Fibroblast of the aortic adventitia (primary cell): Measurements from ENCODE around the gene CAPZA2. TPM values are rescaled to one million over a fixed set of nuclear protein-coding genes. Genes with fewer than 3 reads are reported as not detected.

Experiments
- DNase-seq: peaks from one replicate; pipeline ENCODE4 v3.0.0-alpha.2; 2010; ENCODE audit warnings: low read depth
- H3K4me3 ChIP-seq: 2 replicates; pipeline ENCODE4 v1.5.1; 2011; ENCODE audit warnings: low read depth, mild to moderate bottlenecking, control low read depth, low read length, moderate library complexity
- CTCF ChIP-seq: IDR thresholded peaks from 2 replicates; pipeline ENCODE4 v1.5.1; 2011; ENCODE audit warnings: mild to moderate bottlenecking, low read length, control low read depth, inconsistent platforms; ENCODE audit not compliant: insufficient read depth
- total RNA-seq: library from RNA; depleted of rRNA; stranded (reverse); fragments of >200 nt; gene quantifications from 2 replicates; pipeline ENCODE4 v1.2.3, GENCODE V29; 2012; ENCODE audit warnings: low replicate concordance

Gene CAPZA2
- total RNA-seq, 1 donor = 174 TPM

- no peak overlapping the region for H3K4me3 ChIP-seq
- no peak for TF ChIP-seq CTCF
- DNase-seq = peak; percentile 20
These were observed 78.4 kb downstream of the CAPZA2 start for GRCh38 chr7:116940689-116941370.

- no peak for DNase-seq
- no peak for TF ChIP-seq CTCF
- no peak overlapping the region for H3K4me3 ChIP-seq
These were observed 80.1 kb downstream of the CAPZA2 start for GRCh38 chr7:116942504-116942903.

GRCh38 chr7:116948934-116949333, 86.5 kb downstream of the CAPZA2 start:
- TF ChIP-seq CTCF = no peak
- no peak for DNase-seq
- no peak overlapping the region for H3K4me3 ChIP-seq

- no peak for TF ChIP-seq CTCF
- DNase-seq = no peak
- H3K4me3 ChIP-seq = no peak overlapping the region
These were observed 87.8 kb downstream of the CAPZA2 start for GRCh38 chr7:116949941-116950801.

GRCh38 chr7:116950889-116951351, 88.5 kb downstream of the CAPZA2 start:
- no peak for DNase-seq
- no peak for TF ChIP-seq CTCF
- no peak overlapping the region for H3K4me3 ChIP-seq

GRCh38 chr7:116951366-116952292, 89.2 kb downstream of the CAPZA2 start:
- no peak for TF ChIP-seq CTCF
- DNase-seq = no peak
- H3K4me3 ChIP-seq = no peak overlapping the region
